IPS-18a (cell line): ENCODE results near the gene FFAR3.

ENCODE experiments used
- H3K27ac ChIP-seq: one replicate; pipeline ENCODE4 v1.5.1; 2013; ENCODE audit warnings: low read length
- H3K27me3 ChIP-seq: one replicate; pipeline ENCODE4 v1.6.1; 2013; ENCODE audit warnings: mild to moderate bottlenecking, low read length; ENCODE audit not compliant: control insufficient read depth, insufficient read depth
- H3K36me3 ChIP-seq: one replicate; pipeline ENCODE4 v1.6.1; 2013; ENCODE audit warnings: low read depth, low read length; ENCODE audit not compliant: control insufficient read depth
- H3K4me1 ChIP-seq: one replicate; pipeline ENCODE4 v1.6.1; 2013; ENCODE audit warnings: low read depth, low read length; ENCODE audit not compliant: control insufficient read depth
- H3K4me3 ChIP-seq: one replicate; pipeline ENCODE4 v1.5.1; 2013; ENCODE audit warnings: low read length
- H3K9ac ChIP-seq: one replicate; pipeline ENCODE4 v1.6.1; 2013; ENCODE audit warnings: mild to moderate bottlenecking, low read length, moderate library complexity
- H3K9me3 ChIP-seq: one replicate; pipeline ENCODE4 v1.6.1; 2013; ENCODE audit warnings: low read depth, low read length; ENCODE audit not compliant: control insufficient read depth

FFAR3 gene

GRCh38 chr19:35316560-35316959 lies 41.7 kb upstream of the FFAR3 start:
- no peak overlapping the region for H3K4me3 ChIP-seq
- H3K27ac ChIP-seq = no peak overlapping the region
- H3K9ac ChIP-seq = no peak overlapping the region
- no peaks in the 10 kb centered on the region for H3K4me1 ChIP-seq
- H3K36me3 ChIP-seq = no peaks in the 10 kb centered on the region
- no peaks in the 10 kb centered on the region for H3K9me3 ChIP-seq
- H3K27me3 ChIP-seq = no peaks in the 10 kb centered on the region

GRCh38 chr19:35317464-35318043 lies 40.7 kb upstream of the FFAR3 start:
- H3K27ac ChIP-seq = no peak overlapping the region
- H3K4me1 ChIP-seq = no peaks in the 10 kb centered on the region
- H3K36me3 ChIP-seq = no peaks in the 10 kb centered on the region
- no peak overlapping the region for H3K4me3 ChIP-seq
- no peaks in the 10 kb centered on the region for H3K27me3 ChIP-seq
- no peaks in the 10 kb centered on the region for H3K9me3 ChIP-seq
- no peak overlapping the region for H3K9ac ChIP-seq

GRCh38 chr19:35318679-35319448 lies 39.4 kb upstream of the FFAR3 start:
- H3K4me3 ChIP-seq = no peak overlapping the region
- no peaks in the 10 kb centered on the region for H3K4me1 ChIP-seq
- H3K27ac ChIP-seq = no peak overlapping the region
- no peaks in the 10 kb centered on the region for H3K36me3 ChIP-seq
- H3K9ac ChIP-seq = no peak overlapping the region
- no peaks in the 10 kb centered on the region for H3K27me3 ChIP-seq
- no peaks in the 10 kb centered on the region for H3K9me3 ChIP-seq

- Histone ChIP-seq H3K27ac (no peak overlapping the region), H3K9me3 (no peaks in the 10 kb centered on the region), H3K9ac (no peak overlapping the region), H3K4me1 (no peaks in the 10 kb centered on the region), H3K36me3 (no peaks in the 10 kb centered on the region), H3K4me3 (no peak overlapping the region), H3K27me3 (no peaks in the 10 kb centered on the region)
Measured at GRCh38 chr19:35320065-35320713, 38.1 kb upstream of the FFAR3 start.

GRCh38 chr19:35321291-35321690 lies 37.0 kb upstream of the FFAR3 start:
- no peak overlapping the region for H3K27ac ChIP-seq
- H3K4me1 ChIP-seq = no peaks in the 10 kb centered on the region

GRCh38 chr19:35322014-35322413 lies 36.2 kb upstream of the FFAR3 start:
- no peak overlapping the region for H3K9ac ChIP-seq
- H3K27me3 ChIP-seq = no peaks in the 10 kb centered on the region
- no peaks in the 10 kb centered on the region for H3K4me1 ChIP-seq
- H3K36me3 ChIP-seq = no peaks in the 10 kb centered on the region
- no peaks in the 10 kb centered on the region for H3K9me3 ChIP-seq
- no peak overlapping the region for H3K27ac ChIP-seq
- no peak overlapping the region for H3K4me3 ChIP-seq

More at GRCh38 chr19:35321291-35321690, 37.0 kb upstream of the FFAR3 start:
- no peaks in the 10 kb centered on the region for H3K27me3 ChIP-seq
- no peak overlapping the region for H3K9ac ChIP-seq
- H3K4me3 ChIP-seq = no peak overlapping the region
- no peaks in the 10 kb centered on the region for H3K9me3 ChIP-seq
- no peaks in the 10 kb centered on the region for H3K36me3 ChIP-seq

- H3K4me1 ChIP-seq = peaks cover 3% of the 10 kb centered on the region
- H3K27ac ChIP-seq = no peak overlapping the region
- no peaks in the 10 kb centered on the region for H3K27me3 ChIP-seq
- no peak overlapping the region for H3K4me3 ChIP-seq
- no peak overlapping the region for H3K9ac ChIP-seq
- H3K9me3 ChIP-seq = no peaks in the 10 kb centered on the region
- no peaks in the 10 kb centered on the region for H3K36me3 ChIP-seq
Measured at GRCh38 chr19:35327642-35328041, 30.6 kb upstream of the FFAR3 start.

GRCh38 chr19:35328851-35329285 lies 29.4 kb upstream of the FFAR3 start, which contains the start of gene CD22:
Gene CD22 (plus strand): TSS chr19:35329187. CDS start chr19:35332041, 2,854 bp downstream.
- Histone ChIP-seq H3K27me3 (no peaks in the 10 kb centered on the region), H3K36me3 (no peaks in the 10 kb centered on the region), H3K9me3 (no peaks in the 10 kb centered on the region), H3K4me1 (peaks cover 3% of the 10 kb centered on the region), H3K9ac (no peak within 1 kb of the TSS), H3K4me3 (no peak within 1 kb of the TSS), H3K27ac (no peak within 1 kb of the TSS)

- H3K27ac ChIP-seq = no peak overlapping the region
- no peak overlapping the region for H3K9ac ChIP-seq
- H3K36me3 ChIP-seq = no peaks in the 10 kb centered on the region
- no peaks in the 10 kb centered on the region for H3K27me3 ChIP-seq
- H3K4me1 ChIP-seq = peaks cover 3% of the 10 kb centered on the region
- no peaks in the 10 kb centered on the region for H3K9me3 ChIP-seq
- H3K4me3 ChIP-seq = no peak overlapping the region
Measured at GRCh38 chr19:35329323-35329722, 28.9 kb upstream of the FFAR3 start.

GRCh38 chr19:35330475-35330874 lies 27.8 kb upstream of the FFAR3 start:
- H3K4me1 ChIP-seq = peaks cover 3% of the 10 kb centered on the region
- no peak overlapping the region for H3K4me3 ChIP-seq
- no peaks in the 10 kb centered on the region for H3K36me3 ChIP-seq
- no peaks in the 10 kb centered on the region for H3K27me3 ChIP-seq
- no peak overlapping the region for H3K9ac ChIP-seq
- H3K27ac ChIP-seq = no peak overlapping the region
- no peaks in the 10 kb centered on the region for H3K9me3 ChIP-seq

- Histone ChIP-seq H3K4me1 (peaks cover 3% of the 10 kb centered on the region), H3K27ac (no peak overlapping the region), H3K36me3 (no peaks in the 10 kb centered on the region), H3K4me3 (no peak overlapping the region), H3K9ac (no peak overlapping the region), H3K9me3 (no peaks in the 10 kb centered on the region), H3K27me3 (no peaks in the 10 kb centered on the region)
Measured at GRCh38 chr19:35331551-35332214, 26.6 kb upstream of the FFAR3 start.
